ENCODE data around the gene PDZD7. TPM values are rescaled to one million over a fixed set of nuclear protein-coding genes. Genes with fewer than 3 reads are reported as not detected.

Gene PDZD7
- total RNA-seq, 1 experiment from 2014 or later: 6.1 TPM

- no peaks in the 10 kb centered on the region for H4K20me1 ChIP-seq (ENCODE audit: insufficient read depth)
- no peak overlapping the region for H3K9ac ChIP-seq (ENCODE audit: low read length)
- H3K4me1 ChIP-seq (ENCODE audit: control insufficient read depth in 1 of 2, insufficient read depth in 2 of 2, low read length in 2 of 2): peaks cover 3 to 8% of the 10 kb centered on the region in 2 experiments; a peak in 3 of 4 replicates
- no peaks in the 10 kb centered on the region for H3K9me3 ChIP-seq (ENCODE audit: control insufficient read depth in 1 of 2, insufficient read depth in 1 of 2, low read depth in 1 of 2, low read length in 2 of 2)
- TF ChIP-seq POLR2AphosphoS5 (IDR thresholded peaks at IDR 0.05; ENCODE audit: low read depth, low read length): no peak
- no peak for TF ChIP-seq POLR2A (IDR thresholded peaks at IDR 0.05; ENCODE audit: borderline replicate concordance, extremely low read depth, insufficient read depth, insufficient read length)
- TF ChIP-seq SIN3A (IDR thresholded peaks at IDR 0.05; ENCODE audit: low read depth): no peak
- TF ChIP-seq MAX (IDR thresholded peaks at IDR 0.05): no peak
- no peak for TF ChIP-seq SRF (IDR thresholded peaks at IDR 0.05; ENCODE audit: low read depth)
- TF ChIP-seq ZNF274 (IDR thresholded peaks at IDR 0.05; ENCODE audit: low read depth, low read length): no peak
- TF ChIP-seq ZBTB33 (IDR thresholded peaks at IDR 0.05; ENCODE audit: extremely low read depth, insufficient replicate concordance, low read length): no peak
- H3K27ac ChIP-seq (ENCODE audit: low read depth, low read length): no peak overlapping the region
- intact Hi-C loops (cut with micrococcal nuclease): no loop called here
- DNase-seq (ENCODE audit: low read depth, low spot score): no peak
- no peak overlapping the region for H3K4me3 ChIP-seq (replicated peaks in 1 of 2; ENCODE audit: low read depth in 1 of 2, low read length in 2 of 2)
- ATAC-seq: no peak
- H3K79me2 ChIP-seq (ENCODE audit: insufficient read depth, low read length): no peaks in the 10 kb centered on the region
- BruUV-seq (replicated peaks): no TSS peak
- CTCF ChIA-PET: no interaction called here
- no peak overlapping the region for H2AFZ ChIP-seq (ENCODE audit: low read depth, low read length, poor library complexity, severe bottlenecking)
- no peaks in the 10 kb centered on the region for H3K27me3 ChIP-seq (ENCODE audit: insufficient read depth, low read length)
- H3K36me3 ChIP-seq (ENCODE audit: control insufficient read depth in 1 of 2, insufficient read depth in 2 of 2, low read length in 2 of 2): peaks cover 4 to 14% of the 10 kb centered on the region in 2 experiments; a peak in 3 of 4 replicates
- POLR2A ChIA-PET: no interaction called here
- H3K4me2 ChIP-seq (ENCODE audit: low read length): no peak overlapping the region
- H3K9me2 ChIP-seq (ENCODE audit: insufficient read depth): no peaks in the 10 kb centered on the region
- RAD21 ChIA-PET (ENCODE audit: low non-redundant PET in 1 of 2, low total read pairs in 2 of 2, uncharacterized antibody in 2 of 2, unreplicated experiment in 2 of 2): no interaction called here
These were observed 52.6 kb downstream of the PDZD7 start for GRCh38 chr10:100978121-100978900.
